LoVo (cell line): ENCODE results near the gene AGPS.
"Not testable (repeated sequence)": the region's sequence is repeated elsewhere in the genome, so short reads cannot be mapped to it uniquely, and the experiment has no call there.

Source experiments
- DNase-seq: peaks from one replicate; pipeline ENCODE4 v3.0.0-alpha.2; 2016; ENCODE audit warnings: low spot score

AGPS gene

GRCh38 chr2:177424120-177424519 is 31.5 kb downstream of the AGPS start:
- not testable (repeated sequence) for DNase-seq

GRCh38 chr2:177424620-177425019 is 32.0 kb downstream of the AGPS start:
- DNase-seq, result not testable (repeated sequence)

- no peak for DNase-seq
These were observed 34.7 kb downstream of the AGPS start for GRCh38 chr2:177427316-177427715.

GRCh38 chr2:177427936-177428335 is 35.4 kb downstream of the AGPS start:
- not testable (repeated sequence) for DNase-seq

GRCh38 chr2:177429688-177430325 is 37.2 kb downstream of the AGPS start:
- no peak for DNase-seq

GRCh38 chr2:177430411-177430810 is 37.8 kb downstream of the AGPS start:
- DNase-seq, result no peak

- DNase-seq, result not testable (repeated sequence)
These were observed 38.6 kb downstream of the AGPS start for GRCh38 chr2:177431111-177431725.

GRCh38 chr2:177432703-177433102 is 40.1 kb downstream of the AGPS start:
- DNase-seq, result no peak

GRCh38 chr2:177433402-177433801 is 40.8 kb downstream of the AGPS start:
- DNase-seq, result no peak

GRCh38 chr2:177434475-177434874 is 41.9 kb downstream of the AGPS start:
- no peak for DNase-seq

- DNase-seq, result no peak
These were observed 52.6 kb downstream of the AGPS start for GRCh38 chr2:177445200-177445599.

GRCh38 chr2:177448031-177448430 is 55.5 kb downstream of the AGPS start:
- no peak for DNase-seq

GRCh38 chr2:177449159-177449558 is 56.6 kb downstream of the AGPS start:
- no peak for DNase-seq

- DNase-seq, result no peak
These were observed 62.6 kb downstream of the AGPS start for GRCh38 chr2:177455187-177455586.

- DNase-seq, result not testable (repeated sequence)
These were observed 67.2 kb downstream of the AGPS start for GRCh38 chr2:177459756-177460155.

GRCh38 chr2:177460973-177461585 is 68.5 kb downstream of the AGPS start:
- no peak for DNase-seq

GRCh38 chr2:177464549-177464948 is 72.0 kb downstream of the AGPS start:
- DNase-seq, result no peak

GRCh38 chr2:177465400-177466138 is 73.0 kb downstream of the AGPS start:
- no peak for DNase-seq

GRCh38 chr2:177466337-177467195 is 74.0 kb downstream of the AGPS start:
- no peak for DNase-seq

- no peak for DNase-seq
These were observed 75.1 kb downstream of the AGPS start for GRCh38 chr2:177467646-177468045.

- DNase-seq, result no peak
These were observed 79.4 kb downstream of the AGPS start for GRCh38 chr2:177471990-177472389.

GRCh38 chr2:177474301-177474700 is 81.7 kb downstream of the AGPS start:
- DNase-seq, result no peak
